KMS-11 (cell line): Measurements from ENCODE around the gene DDTL.
A peak's percentile ranks its signal among the peaks of the same experiment; 100 is the strongest.
"Not testable (repeated sequence)": the region's sequence is repeated elsewhere in the genome, so short reads cannot be mapped to it uniquely, and the experiment has no call there.

Experiments used
- H2AFZ ChIP-seq: fragments of 200-600 bp; sonication (generic); 2 replicates; pipeline ENCODE4 v1.6.1; 2016; ENCODE audit warnings: antibody characterized with exemption, mixed run types, low read depth
- H3K27ac ChIP-seq: fragments of 200-600 bp; sonication (generic); 2 replicates; pipeline ENCODE4 v1.6.1; 2016; ENCODE audit warnings: mild to moderate bottlenecking, mixed run types
- H3K27me3 ChIP-seq: fragments of 200-600 bp; sonication (generic); 2 replicates; pipeline ENCODE4 v1.6.1; 2017; ENCODE audit warnings: mild to moderate bottlenecking, low read depth, mixed run types, moderate library complexity; ENCODE audit not compliant: insufficient read depth
- H3K36me3 ChIP-seq: fragments of 200-600 bp; sonication (generic); 2 replicates; pipeline ENCODE4 v1.6.1; 2017; ENCODE audit warnings: mild to moderate bottlenecking, mixed run types; ENCODE audit not compliant: insufficient read depth
- H3K4me1 ChIP-seq: fragments of 200-600 bp; sonication (generic); 2 replicates; pipeline ENCODE4 v1.6.1; 2016; ENCODE audit warnings: mild to moderate bottlenecking, low read depth, mixed run types; ENCODE audit not compliant: poor library complexity, severe bottlenecking
- H3K4me2 ChIP-seq: fragments of 200-600 bp; sonication (generic); 2 replicates; pipeline ENCODE4 v1.7.0; 2016; ENCODE audit warnings: mild to moderate bottlenecking, mixed run types
- H3K4me3 ChIP-seq: fragments of 200-600 bp; sonication (generic); IDR thresholded peaks from 2 replicates; pipeline ENCODE4 v1.6.1; 2017; ENCODE audit warnings: low read depth, low read length, mixed read lengths; ENCODE audit not compliant: insufficient read depth
- H3K79me2 ChIP-seq: fragments of 200-600 bp; sonication (generic); 2 replicates; pipeline ENCODE4 v1.6.1; 2016; ENCODE audit warnings: low read depth, mixed run types; ENCODE audit not compliant: insufficient read depth
- H3K9ac ChIP-seq: fragments of 200-600 bp; sonication (generic); 2 replicates; pipeline ENCODE4 v1.6.1; 2016; ENCODE audit warnings: mild to moderate bottlenecking, mixed run types
- H4K20me1 ChIP-seq: fragments of 200-600 bp; sonication (generic); 2 replicates; pipeline ENCODE4 v1.6.1; 2016; ENCODE audit warnings: mild to moderate bottlenecking, mixed run types; ENCODE audit not compliant: insufficient read depth
- TF ChIP-seq, protein P1 (sequence below): fragments of 200-600 bp; sonication (generic); conservative IDR thresholded peaks from 2 replicates; pipeline ENCODE4 v1.6.1; 2017; ENCODE audit warnings: low read depth, mild to moderate bottlenecking, antibody characterized with exemption, low read length, moderate library complexity, mixed read lengths

Gene DDTL

DNA sequence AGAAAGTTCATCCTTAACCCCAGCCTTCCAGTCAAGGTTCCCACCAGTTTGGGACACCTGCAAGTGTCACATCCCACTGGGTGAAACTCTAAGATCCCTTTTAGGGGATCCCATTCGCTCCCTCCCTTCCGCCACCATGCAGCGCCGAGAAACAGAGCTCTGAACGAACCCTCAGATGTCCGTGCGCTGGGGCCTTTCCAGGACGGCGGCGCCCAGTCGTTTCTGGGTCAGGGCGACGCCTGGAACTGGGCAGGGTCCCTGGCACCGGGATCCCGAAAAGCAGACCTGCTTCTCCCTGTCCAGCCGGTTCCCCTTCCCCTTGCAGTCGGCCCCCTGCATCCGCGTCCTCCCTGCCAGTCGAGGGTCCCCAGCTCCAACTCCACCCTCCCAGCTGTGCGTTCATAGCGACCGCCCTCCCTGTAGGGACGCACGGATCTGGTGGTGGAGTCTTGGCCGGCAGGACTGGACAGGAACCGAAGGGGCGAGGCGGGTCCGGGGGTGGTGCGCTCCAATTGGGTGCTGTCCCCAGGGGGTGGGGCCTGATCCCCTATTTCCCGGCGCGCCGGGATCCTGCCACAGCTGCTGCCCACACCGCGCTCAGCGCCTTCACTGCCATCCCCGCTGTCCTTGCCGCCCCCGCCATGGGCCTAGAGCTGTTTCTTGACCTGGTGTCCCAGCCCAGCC lies 13.0 kb downstream of the DDTL start, which contains the start of gene GSTT2:
GSTT2 (plus strand) TSS at position 578 of the 684 bp plus-strand sequence.
- H2AFZ ChIP-seq, H3K79me2 ChIP-seq, H3K36me3 ChIP-seq, H3K27me3 ChIP-seq, H3K4me2 ChIP-seq, H3K27ac ChIP-seq, H3K9ac ChIP-seq, H4K20me1 ChIP-seq, H3K4me3 ChIP-seq, H3K4me1 ChIP-seq: not testable (repeated sequence)

GRCh38 chr22:23980567-23980966 lies 13.9 kb downstream of the DDTL start:
- not testable (repeated sequence) for H3K4me3 ChIP-seq

DNA sequence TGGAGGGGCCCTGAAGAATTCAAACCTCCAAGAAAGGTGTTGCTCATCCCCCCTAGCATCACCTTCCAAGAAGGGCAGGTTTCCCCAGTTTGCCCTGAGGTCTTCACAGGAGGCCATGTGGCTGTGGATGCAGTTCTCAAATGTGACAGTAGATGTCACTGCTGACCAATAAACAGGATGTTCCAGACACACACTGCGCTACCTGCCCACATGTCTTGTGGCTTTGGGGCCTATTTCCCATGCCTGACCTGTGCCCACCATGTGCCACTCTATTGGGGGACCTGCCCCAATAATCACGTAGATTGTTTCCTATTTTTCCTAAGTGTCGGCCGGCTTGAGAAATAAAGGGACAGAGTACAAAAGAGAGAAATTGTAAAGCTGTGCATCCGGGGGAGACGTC lies 17.7 kb downstream of the DDTL start:
- Histone ChIP-seq H3K79me2 (no peaks in the 10 kb centered on the region), H3K4me2 (no peak overlapping the region), H4K20me1 (no peaks in the 10 kb centered on the region), H3K27me3 (no peaks in the 10 kb centered on the region), H3K4me1 (no peaks in the 10 kb centered on the region), H3K9ac (no peak overlapping the region), H3K36me3 (no peaks in the 10 kb centered on the region), H2AFZ (no peak overlapping the region), H3K27ac (no peak overlapping the region), H3K4me3 (no peak overlapping the region)
- TF ChIP-seq, protein P1, sequence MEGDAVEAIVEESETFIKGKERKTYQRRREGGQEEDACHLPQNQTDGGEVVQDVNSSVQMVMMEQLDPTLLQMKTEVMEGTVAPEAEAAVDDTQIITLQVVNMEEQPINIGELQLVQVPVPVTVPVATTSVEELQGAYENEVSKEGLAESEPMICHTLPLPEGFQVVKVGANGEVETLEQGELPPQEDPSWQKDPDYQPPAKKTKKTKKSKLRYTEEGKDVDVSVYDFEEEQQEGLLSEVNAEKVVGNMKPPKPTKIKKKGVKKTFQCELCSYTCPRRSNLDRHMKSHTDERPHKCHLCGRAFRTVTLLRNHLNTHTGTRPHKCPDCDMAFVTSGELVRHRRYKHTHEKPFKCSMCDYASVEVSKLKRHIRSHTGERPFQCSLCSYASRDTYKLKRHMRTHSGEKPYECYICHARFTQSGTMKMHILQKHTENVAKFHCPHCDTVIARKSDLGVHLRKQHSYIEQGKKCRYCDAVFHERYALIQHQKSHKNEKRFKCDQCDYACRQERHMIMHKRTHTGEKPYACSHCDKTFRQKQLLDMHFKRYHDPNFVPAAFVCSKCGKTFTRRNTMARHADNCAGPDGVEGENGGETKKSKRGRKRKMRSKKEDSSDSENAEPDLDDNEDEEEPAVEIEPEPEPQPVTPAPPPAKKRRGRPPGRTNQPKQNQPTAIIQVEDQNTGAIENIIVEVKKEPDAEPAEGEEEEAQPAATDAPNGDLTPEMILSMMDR = peak; percentile 70

More at GRCh38 chr22:23980567-23980966, 13.9 kb downstream of the DDTL start:
- not testable (repeated sequence) for H4K20me1 ChIP-seq, H3K4me2 ChIP-seq, H3K27me3 ChIP-seq, H3K9ac ChIP-seq, H3K4me1 ChIP-seq, H3K79me2 ChIP-seq, H3K36me3 ChIP-seq, H2AFZ ChIP-seq, H3K27ac ChIP-seq

DNA sequence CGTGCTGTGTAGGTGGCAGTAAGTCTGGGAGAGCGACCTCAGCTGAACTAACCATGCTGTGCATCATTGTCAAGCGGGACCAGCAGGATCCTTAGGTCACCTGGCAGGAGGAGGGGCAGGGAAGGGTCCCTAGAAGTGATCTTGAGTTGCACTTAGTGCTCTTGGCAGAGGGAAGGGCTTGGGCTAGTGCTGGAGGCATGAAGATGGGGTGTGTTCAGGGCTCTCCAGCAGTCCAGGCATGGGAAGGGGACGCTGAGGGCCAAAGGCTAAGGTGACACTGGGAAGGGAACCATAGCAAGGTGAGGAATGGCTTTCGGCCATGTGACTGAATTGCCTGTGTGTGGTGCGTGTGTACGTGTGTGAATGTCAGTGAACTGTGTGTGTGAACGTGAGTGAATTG lies 19.4 kb downstream of the DDTL start:
- not testable (repeated sequence) for H3K36me3 ChIP-seq, H4K20me1 ChIP-seq, H3K9ac ChIP-seq, H3K4me2 ChIP-seq, H2AFZ ChIP-seq, H3K27ac ChIP-seq, H3K4me3 ChIP-seq, H3K79me2 ChIP-seq, H3K27me3 ChIP-seq, H3K4me1 ChIP-seq

DNA sequence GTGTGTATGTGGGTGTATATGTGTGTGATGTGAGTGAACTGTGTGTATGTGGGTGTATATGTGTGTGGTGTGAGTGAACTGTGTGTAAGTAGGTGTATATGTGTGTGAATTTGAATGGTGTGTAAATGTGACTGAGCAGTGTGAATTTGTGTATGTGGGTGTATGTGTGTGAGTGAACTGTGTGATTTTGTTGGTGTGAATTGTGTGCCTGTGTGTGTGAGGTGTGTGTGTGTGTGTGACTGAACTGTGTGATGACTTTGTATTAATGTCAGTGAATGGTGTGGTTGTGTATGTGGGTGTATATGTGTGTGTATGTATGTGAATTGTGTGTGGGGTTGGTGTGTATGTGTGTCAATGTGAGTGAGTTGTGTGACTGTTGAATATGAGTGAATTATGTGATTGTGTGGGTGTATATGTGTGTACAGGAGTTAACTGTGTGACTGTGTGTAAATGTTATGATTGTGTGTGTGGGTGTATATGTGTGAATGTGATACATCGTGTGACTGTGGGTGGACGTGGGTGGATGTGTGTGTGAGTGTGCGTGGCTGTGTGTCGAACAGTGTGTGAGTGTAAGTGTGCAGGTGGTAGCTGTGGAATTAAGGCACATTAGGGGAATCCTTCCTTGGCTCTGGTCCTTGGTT lies 20.0 kb downstream of the DDTL start:
- H3K4me1 ChIP-seq, H3K4me3 ChIP-seq, H2AFZ ChIP-seq, H3K4me2 ChIP-seq, H3K9ac ChIP-seq, H3K36me3 ChIP-seq, H3K79me2 ChIP-seq, H3K27me3 ChIP-seq, H3K27ac ChIP-seq, H4K20me1 ChIP-seq: not testable (repeated sequence)

DNA sequence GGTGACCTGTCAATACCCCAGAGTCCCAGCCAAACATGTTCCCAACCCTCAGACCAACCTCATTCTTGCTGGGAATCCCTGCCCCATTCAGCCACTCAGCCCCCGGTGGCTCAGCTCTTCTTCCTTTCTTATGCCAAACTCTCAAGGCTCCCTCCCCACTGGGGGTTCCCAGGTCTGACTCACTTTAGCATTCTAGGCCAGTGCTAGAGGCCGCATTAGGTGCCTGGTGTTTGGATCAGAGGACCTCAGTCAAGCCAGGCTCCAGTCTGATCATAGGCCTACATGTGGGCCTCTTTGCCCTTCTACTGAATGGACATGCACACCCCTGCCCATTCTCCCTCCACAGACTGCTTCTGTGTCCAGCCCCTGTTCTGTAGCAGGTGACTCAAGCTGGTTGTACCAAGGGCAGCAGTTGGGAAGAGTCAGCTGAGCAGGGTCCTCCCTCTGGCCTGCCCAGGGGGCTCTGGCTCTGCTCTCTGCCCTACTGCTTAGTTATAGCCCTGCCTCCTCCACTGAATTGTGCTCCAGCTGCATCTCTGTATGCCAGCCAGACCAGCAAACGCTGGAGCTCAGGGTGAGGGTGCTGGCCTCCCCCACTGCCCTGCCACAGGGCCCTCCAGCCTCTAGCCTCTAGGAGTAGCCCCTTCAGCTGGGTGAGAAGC lies 23.0 kb downstream of the DDTL start:
- not testable (repeated sequence) for H3K27ac ChIP-seq, H3K4me2 ChIP-seq, H3K9ac ChIP-seq, H3K27me3 ChIP-seq, H3K4me1 ChIP-seq, H4K20me1 ChIP-seq, H2AFZ ChIP-seq, H3K36me3 ChIP-seq, H3K79me2 ChIP-seq, H3K4me3 ChIP-seq

GRCh38 chr22:23993080-23993479 lies 26.4 kb downstream of the DDTL start:
- H3K79me2 ChIP-seq, H3K9ac ChIP-seq, H3K36me3 ChIP-seq, H3K27ac ChIP-seq, H3K4me1 ChIP-seq, H3K4me2 ChIP-seq, H2AFZ ChIP-seq, H3K27me3 ChIP-seq, H4K20me1 ChIP-seq, H3K4me3 ChIP-seq: not testable (repeated sequence)

DNA sequence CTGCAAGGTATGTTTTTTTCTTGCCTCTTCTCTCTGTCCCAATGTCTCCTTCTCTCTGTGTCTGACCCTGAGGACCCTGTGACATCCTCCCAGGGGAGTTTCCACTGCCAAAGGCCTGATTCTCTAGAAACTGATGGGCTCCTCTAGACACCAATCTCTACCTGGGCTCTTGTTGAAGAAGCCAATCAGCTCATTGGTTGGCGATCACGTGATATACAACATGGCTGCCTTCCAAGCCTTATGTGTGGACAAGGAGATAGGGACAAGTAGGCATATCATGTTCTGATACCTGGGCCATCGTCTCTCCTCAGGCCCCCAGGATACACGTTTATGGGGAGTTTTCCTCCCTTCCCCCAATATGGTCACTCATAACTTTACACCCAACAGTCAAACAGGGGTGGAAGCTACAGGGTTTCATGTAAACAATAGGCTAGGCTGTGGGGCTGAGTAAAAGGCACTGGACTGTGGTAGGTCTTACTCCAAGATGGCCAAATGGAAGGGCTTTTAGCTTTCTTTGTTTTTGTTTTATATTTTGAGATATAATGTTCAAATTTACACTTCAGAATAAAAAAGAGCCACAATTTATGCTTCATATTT lies 27.0 kb downstream of the DDTL start:
- not testable (repeated sequence) for H3K79me2 ChIP-seq, H3K27me3 ChIP-seq, H3K4me3 ChIP-seq, H3K27ac ChIP-seq, H3K4me1 ChIP-seq, H3K9ac ChIP-seq, H3K4me2 ChIP-seq, H3K36me3 ChIP-seq, H4K20me1 ChIP-seq
- peak overlapping the region; percentile 44; the same call in 1 of the 2 replicates for H2AFZ ChIP-seq
